GM19452 (cell line): ENCODE measurements around the gene GEMIN8.

Source experiments
- ATAC-seq: cut with Tn5 transposase; IDR thresholded peaks from one replicate; pipeline ENCODE4 v1.9.1; 2021; ENCODE audit not compliant: unreplicated experiment

Gene GEMIN8, protein sequence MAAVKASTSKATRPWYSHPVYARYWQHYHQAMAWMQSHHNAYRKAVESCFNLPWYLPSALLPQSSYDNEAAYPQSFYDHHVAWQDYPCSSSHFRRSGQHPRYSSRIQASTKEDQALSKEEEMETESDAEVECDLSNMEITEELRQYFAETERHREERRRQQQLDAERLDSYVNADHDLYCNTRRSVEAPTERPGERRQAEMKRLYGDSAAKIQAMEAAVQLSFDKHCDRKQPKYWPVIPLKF

DNA sequence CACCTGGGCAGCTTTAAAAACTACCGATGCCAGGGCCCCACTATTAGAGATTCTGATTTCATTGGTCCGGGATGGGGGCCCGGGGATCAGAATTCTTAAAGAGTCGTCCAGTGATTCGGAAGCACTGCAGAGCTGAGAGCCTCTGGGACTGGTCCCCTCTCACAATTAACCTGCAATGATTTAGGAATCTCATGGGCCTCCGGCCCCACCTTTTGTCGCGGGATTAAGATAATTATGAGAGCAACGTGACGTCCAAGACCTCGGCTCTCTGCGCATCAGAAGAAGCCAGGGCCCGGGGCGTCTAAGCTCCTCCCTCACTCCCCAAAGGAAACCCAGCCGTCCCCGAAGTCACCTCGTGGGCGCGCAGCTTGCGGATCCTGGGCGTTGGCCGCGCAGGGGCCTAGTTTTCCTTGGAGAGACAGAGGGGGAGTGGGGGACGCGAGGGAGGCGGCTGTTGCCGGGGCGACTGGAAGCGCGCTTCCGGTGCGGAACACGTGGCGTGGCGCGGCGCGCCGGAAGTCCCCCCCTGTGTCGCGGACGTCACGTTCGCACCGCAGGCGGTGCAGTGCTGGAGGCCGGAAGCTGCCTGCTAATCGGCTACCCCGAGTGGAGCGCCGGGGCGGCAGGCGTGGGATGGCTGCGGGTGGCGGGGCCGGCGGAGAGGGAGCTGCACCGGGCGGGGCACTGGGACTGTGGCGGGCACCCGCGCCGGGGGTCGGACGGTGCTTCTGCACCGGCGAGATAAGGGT is at the start of gene GEMIN8:
GEMIN8 (minus strand) TSS at position 468 of the 749 bp plus-strand sequence. CDS start 8,414 bp downstream, outside the sequence.
- peak; percentile 75 for ATAC-seq

DNA sequence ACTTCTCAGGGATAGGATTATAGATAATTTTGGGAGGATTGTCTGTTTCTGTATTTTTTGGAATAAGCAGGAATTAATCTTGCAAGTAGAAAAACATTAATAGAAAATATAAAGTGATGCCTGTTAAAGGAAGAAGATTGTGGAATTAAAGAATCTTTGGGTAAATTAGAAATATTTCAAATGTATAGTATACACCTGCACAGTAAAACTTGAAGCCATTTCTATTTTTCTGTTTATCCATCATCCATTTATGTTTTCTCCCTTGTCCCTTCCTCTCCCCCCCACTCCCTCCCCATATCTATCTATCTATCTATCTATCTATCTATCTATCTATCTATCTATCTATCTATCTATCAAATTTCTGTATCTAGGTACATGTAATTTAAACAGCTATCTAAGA is 46.9 kb upstream of the GEMIN8 start:
- ATAC-seq, result no peak

GRCh38 chrX:14073556-14073955 is 43.9 kb upstream of the GEMIN8 start:
- ATAC-seq, result no peak

DNA sequence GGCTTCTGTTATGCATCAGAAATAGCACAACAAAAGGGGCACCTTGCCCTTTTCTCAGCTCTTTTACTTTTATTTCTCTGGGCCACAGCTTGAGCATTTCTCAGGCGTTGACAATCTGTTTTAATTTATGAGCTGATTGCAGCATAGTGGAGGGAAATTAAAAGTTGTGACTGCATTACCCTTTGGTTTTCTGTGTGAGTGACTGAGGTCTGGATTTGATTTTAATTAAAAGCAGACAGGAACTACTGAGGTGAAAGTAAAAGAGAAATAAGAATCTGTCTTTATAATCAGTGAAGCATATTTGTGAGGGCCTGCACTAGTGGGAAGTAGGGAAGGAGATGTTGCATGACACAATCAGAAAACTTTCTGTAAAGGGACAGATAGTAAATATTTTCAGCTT is 43.4 kb upstream of the GEMIN8 start:
- ATAC-seq, result no peak

- no peak for ATAC-seq
Measured at GRCh38 chrX:14065800-14066199, 36.1 kb upstream of the GEMIN8 start.

GRCh38 chrX:14064626-14065432 is 35.1 kb upstream of the GEMIN8 start:
- no peak for ATAC-seq

- ATAC-seq, result no peak
Measured at GRCh38 chrX:14062524-14062923, 32.8 kb upstream of the GEMIN8 start.

GRCh38 chrX:14056206-14056605 is 26.5 kb upstream of the GEMIN8 start:
- ATAC-seq, result no peak

DNA sequence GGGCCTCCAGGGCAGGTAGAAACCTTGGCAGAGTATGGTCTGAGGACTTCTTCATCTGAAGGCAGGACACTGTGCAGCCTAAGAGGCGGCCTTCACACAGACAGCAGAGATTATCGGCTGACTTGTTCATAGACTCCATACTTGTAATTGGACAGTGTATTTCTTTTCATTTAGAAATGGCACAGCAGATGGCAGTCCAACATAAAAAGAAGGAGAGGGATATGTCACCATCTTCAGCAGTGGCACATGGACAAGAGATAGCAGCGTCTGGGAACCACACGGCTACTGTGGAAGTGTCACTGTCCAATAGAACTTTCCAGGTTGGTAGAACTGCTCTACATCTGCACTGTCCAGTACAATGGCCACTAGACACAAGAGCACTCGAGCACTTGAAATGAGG is 21.7 kb upstream of the GEMIN8 start:
- no peak for ATAC-seq

GRCh38 chrX:14050709-14051108 is 21.0 kb upstream of the GEMIN8 start:
- ATAC-seq, result no peak

DNA sequence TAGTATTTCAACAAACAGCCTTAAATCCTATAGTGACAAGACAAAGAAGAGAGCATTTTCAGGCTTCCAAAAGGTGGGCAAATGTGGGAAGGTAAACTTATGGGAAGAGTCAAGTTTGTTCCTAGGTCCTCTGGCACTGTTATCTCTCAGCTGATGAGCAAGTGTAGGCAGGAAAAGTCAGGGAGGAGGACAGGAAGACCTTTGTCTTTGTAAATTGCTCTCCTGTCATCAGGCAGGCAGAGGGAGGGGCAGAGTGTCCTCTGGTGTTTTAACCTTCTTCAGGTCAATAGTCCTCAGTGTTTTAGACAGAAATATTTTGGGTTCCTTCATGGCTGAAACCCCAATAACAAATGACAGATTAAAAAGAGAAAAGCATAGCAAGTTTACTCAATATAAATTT is 13.5 kb upstream of the GEMIN8 start:
- no peak for ATAC-seq

GRCh38 chrX:14039344-14039743 is 9.7 kb upstream of the GEMIN8 start:
- no peak for ATAC-seq

DNA sequence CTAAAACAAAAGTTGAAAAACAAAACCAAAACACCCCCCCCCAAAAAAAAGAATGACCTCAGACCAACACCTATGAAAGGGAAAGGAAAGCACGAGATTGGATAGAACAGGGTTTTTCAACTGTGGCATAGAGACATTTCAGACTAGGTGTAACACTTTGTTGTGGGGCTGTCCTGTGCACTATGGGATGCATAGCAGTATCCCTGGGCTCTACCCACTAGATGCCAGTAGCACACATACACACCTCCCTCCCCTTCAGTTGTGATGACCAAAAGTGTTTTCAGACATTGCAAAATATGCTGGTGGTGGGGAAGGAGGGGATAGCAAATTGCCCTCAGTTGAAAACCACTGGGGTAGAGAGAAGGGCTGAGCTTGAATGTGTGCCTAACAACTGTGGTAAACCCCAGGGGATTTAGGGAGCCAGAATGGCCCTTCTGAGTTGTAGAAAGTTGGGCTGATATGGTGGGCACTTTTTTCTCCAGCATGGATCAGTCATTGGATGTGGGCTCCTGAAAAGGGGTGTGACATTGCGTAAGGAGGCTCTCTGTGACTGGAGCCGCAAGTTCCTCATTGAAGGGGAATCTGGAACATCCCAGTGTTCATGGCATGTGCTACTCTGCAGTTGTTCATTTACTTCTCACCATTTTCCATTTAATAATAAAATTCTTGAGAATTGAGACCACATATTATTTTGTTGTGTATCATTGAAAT is 8.8 kb upstream of the GEMIN8 start:
- no peak for ATAC-seq

DNA sequence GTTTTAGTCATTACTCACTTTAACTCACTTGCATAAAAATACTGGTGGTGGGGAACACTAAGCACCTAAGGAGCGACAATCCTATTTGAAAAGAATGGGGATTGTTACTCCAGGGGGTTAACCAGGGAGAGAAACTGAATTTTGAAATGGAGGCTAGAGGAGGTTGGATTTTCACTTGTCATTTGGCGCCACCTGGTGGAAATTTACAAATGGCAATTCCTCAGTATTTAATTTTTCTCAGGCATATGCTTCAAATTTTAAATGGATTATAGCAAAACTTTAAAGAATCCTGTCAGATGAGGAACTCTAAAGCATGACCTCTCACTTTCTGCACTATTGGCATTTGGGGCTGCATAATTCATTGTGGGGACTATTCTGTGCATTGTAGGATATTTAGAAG is 2.7 kb upstream of the GEMIN8 start:
- no peak for ATAC-seq

DNA sequence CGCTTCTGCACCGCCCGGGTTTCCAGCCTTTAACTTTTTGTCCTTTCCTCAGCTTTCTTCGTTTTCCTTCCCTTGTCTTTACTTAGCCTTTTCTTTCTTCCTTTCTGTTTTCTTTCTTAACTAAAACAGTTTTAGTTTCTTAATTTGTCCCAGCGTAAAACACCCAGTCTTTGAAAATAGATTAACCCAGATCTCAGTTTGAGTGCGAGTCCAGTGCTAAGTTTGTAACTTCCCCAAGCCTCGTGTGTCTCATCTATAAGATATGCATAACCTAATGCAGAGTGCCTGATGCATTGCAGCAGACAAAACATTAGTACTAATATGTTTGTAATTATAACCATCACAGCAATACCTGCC is 460 bp upstream of the GEMIN8 start:
- no peak for ATAC-seq

DNA sequence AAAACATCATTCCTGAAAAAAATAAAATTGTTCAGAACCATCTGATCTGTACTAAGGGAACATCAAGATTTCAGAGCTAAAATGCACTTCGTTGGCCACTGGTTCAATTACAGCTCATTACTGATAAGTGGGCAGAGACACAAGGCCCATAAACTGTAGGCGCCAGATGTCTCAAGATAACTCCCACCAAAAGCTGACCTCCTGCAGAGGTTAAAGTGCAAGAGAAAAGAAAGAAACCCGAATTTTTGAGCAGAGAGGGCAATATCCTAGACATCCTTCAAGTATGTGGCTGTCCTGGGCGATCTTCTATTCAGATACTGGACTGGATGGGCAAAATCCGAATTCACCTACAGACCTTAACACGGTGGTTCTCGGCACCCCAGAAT is 660 bp downstream of the GEMIN8 start:
- ATAC-seq, result no peak

DNA sequence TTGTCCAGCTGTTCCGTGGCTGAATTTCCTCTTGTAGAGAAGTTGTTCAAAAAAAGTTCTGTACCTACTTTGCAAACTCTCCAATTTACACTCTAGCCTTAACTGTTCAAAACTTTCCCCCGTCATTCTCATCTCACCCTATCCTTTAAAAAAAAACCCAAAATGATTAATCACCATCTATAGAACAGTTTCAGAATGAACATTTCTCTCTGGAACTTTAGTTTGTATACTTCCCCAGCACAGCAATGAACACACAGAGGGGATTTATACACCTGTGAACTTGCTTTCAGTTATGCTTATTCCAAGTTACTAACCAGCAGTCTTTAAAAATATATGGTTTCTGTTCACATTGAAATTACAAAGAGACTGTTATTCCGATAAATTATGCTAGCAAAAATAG is 1.2 kb downstream of the GEMIN8 start:
- ATAC-seq, result no peak

- ATAC-seq, result peak; percentile 44
Measured at GRCh38 chrX:14027511-14028019, 2.1 kb downstream of the GEMIN8 start.

- no peak for ATAC-seq
Measured at GRCh38 chrX:14027036-14027435, 2.7 kb downstream of the GEMIN8 start.

GRCh38 chrX:14026121-14026520 is 3.6 kb downstream of the GEMIN8 start:
- ATAC-seq, result no peak

DNA sequence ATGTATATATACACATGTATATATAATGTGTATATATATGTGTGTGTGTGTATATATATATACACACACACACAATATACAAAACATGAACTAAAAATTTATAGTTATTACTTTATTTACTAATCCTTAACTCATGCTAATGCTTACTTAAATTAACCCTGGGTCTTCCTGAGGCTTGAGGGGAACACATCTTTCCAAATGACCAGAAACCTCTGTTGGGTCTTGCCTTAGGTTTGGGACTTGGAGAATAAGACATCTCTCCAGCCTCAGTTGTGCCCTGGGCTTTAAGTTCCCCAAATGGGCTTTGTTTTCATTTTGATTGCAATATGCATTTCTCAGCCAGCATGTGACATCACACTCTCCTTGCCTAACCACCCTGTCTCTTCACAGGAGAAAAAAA is 7.7 kb downstream of the GEMIN8 start:
- no peak for ATAC-seq
